ENCODE results near the gene NIPSNAP2. TPM values are rescaled to one million over a fixed set of nuclear protein-coding genes. Genes with fewer than 3 reads are reported as not detected.
"Not testable (repeated sequence)": the region's sequence is repeated elsewhere in the genome, so short reads cannot be mapped to it uniquely, and the experiment has no call there.

Gene NIPSNAP2
- total RNA-seq, 2 experiments from 2014 or later: 40.7 to 45.9 TPM

DNA sequence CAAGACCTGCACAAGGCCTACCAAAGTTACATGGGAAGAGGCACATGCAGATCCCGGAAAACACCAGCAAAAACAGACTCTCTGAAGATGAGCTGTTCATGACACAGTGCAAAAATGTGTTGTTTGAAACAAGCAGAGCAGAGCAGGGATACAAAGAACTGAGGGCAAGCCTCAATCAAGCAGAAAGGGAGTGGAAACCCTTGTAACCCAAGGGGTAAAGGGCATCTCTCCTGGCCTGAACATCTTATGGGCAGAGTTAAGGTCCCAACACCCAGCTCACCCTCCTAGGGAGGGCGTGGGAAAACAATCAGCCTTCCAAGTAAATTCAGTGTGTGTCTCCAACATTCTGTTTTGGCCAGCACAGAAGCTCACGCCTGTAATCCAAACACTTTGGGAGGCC is 76.3 kb downstream of the NIPSNAP2 start:
- TF ChIP-seq, protein P1, sequence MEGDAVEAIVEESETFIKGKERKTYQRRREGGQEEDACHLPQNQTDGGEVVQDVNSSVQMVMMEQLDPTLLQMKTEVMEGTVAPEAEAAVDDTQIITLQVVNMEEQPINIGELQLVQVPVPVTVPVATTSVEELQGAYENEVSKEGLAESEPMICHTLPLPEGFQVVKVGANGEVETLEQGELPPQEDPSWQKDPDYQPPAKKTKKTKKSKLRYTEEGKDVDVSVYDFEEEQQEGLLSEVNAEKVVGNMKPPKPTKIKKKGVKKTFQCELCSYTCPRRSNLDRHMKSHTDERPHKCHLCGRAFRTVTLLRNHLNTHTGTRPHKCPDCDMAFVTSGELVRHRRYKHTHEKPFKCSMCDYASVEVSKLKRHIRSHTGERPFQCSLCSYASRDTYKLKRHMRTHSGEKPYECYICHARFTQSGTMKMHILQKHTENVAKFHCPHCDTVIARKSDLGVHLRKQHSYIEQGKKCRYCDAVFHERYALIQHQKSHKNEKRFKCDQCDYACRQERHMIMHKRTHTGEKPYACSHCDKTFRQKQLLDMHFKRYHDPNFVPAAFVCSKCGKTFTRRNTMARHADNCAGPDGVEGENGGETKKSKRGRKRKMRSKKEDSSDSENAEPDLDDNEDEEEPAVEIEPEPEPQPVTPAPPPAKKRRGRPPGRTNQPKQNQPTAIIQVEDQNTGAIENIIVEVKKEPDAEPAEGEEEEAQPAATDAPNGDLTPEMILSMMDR (IDR thresholded peaks at IDR 0.05): no peak
- ChIA-PET POLR2A (no interaction called here), CTCF (no interaction called here)
- Histone ChIP-seq H3K4me1 (ENCODE audit: insufficient read depth, low read length) (no peaks in the 10 kb centered on the region), H3K27ac (ENCODE audit: low read depth in 1 of 2, low read length in 2 of 2) (no peak overlapping the region), H3K27me3 (ENCODE audit: control insufficient read depth in 1 of 2, insufficient read depth in 2 of 2, low read length in 2 of 2) (no peaks in the 10 kb centered on the region), H3K36me3 (ENCODE audit: insufficient read depth, low read length) (no peaks in the 10 kb centered on the region), H3K9me3 (ENCODE audit: control insufficient read depth in 1 of 2, insufficient read depth in 1 of 2, low read length in 2 of 2) (no peaks in the 10 kb centered on the region), H3K4me3 (ENCODE audit: low read length) (no peak overlapping the region)
- H3K4me1 Mint-ChIP-seq (ENCODE audit: low read depth): no peaks in the 10 kb centered on the region
- ATAC-seq (ENCODE audit: poor library complexity): no peak
- intact Hi-C loops (cut with DNase I, micrococcal nuclease): loop anchor here in 1 of 2 experiments (10.0 kb wide), 1 partner anchor 1286 kb away; the partner anchor contains the start of gene SEC61G
- no peaks in the 10 kb centered on the region for H3K36me3 Mint-ChIP-seq (ENCODE audit: low read depth)
- DNase-seq: no peak
- H3K4me3 Mint-ChIP-seq: no peak overlapping the region
- no peaks in the 10 kb centered on the region for H3K27me3 Mint-ChIP-seq
- H3K27ac Mint-ChIP-seq: no peak overlapping the region
- H3K9me3 Mint-ChIP-seq: no peaks in the 10 kb centered on the region

DNA sequence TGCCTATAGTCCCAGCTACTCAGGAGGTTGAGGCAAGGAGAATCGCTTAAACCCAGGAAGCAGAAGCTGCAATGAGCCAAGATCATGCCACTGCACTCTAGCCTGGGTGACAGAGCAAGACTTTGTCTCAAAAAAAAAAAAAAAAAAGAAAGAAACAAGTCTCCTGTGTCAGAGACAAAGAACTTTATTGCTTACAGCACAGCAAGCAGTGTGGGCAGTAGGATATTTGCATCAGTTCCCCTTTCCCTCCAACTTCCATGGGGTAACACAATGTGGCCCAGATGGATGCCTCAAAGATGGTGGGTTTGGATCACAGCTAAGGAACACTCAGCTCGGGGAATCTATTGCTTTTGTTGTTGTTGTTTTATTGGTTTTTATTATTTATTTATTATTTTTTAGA is 81.4 kb downstream of the NIPSNAP2 start:
- H3K27me3 ChIP-seq (ENCODE audit: control insufficient read depth in 1 of 2, insufficient read depth in 2 of 2, low read length in 2 of 2); H3K4me1 ChIP-seq (ENCODE audit: insufficient read depth, low read length); H3K27ac ChIP-seq (ENCODE audit: low read depth in 1 of 2, low read length in 2 of 2); H3K36me3 Mint-ChIP-seq (ENCODE audit: low read depth); H3K4me3 ChIP-seq (ENCODE audit: low read length); H3K9me3 ChIP-seq (ENCODE audit: control insufficient read depth in 1 of 2, insufficient read depth in 1 of 2, low read length in 2 of 2); ATAC-seq (ENCODE audit: poor library complexity); H3K4me3 Mint-ChIP-seq; DNase-seq; CTCF ChIA-PET; H3K27ac Mint-ChIP-seq; H3K27me3 Mint-ChIP-seq; H3K36me3 ChIP-seq (ENCODE audit: insufficient read depth, low read length); H3K9me3 Mint-ChIP-seq; POLR2A ChIA-PET: not testable (repeated sequence)
- H3K4me1 Mint-ChIP-seq (ENCODE audit: low read depth): peaks cover 22% of the 10 kb centered on the region
- intact Hi-C loops (cut with DNase I, micrococcal nuclease): loop anchor here in 1 of 2 experiments (10.0 kb wide), 1 partner anchor 1291 kb away; the partner anchor contains the start of gene SEC61G

DNA sequence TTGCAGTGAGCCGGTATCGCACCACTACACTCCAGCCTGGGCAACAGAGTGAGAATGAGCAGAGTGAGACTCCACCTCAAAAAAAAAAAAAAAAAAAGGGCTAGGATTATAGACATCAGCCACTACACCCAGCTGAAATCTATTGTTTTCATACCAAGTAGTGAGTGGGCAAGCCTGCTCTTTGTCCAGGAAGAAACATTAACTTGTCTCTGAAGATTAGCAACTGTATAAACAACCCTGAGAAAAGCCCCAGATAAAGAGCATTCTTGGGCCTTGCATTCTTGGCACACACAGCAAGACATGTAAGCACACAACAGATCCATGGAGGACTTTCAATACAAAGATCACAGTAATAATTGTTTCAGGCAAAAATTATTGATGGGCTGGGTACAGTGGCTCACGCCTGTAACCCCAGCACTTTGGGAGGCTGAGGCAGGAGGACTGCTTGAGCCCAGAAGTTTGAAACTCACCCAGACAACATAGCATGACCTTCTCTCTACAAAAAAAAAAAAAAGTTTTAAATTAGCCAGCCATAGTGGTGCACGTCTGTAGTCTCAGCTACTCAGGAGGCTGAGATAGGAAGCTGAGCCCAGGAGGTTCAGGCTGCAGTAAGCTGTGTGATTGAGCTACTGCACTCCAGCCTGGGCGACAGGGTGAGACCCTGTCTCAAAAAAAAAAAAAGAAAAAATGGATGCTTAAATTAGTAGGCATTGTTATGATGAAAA is 82.5 kb downstream of the NIPSNAP2 start:
- TF ChIP-seq, protein P1 (IDR thresholded peaks at IDR 0.05): no peak
- Histone ChIP-seq H3K36me3 (ENCODE audit: insufficient read depth, low read length) (no peaks in the 10 kb centered on the region), H3K4me1 (ENCODE audit: insufficient read depth, low read length) (peaks cover 11% of the 10 kb centered on the region), H3K27me3 (ENCODE audit: control insufficient read depth in 1 of 2, insufficient read depth in 2 of 2, low read length in 2 of 2) (no peaks in the 10 kb centered on the region), H3K27ac (ENCODE audit: low read depth in 1 of 2, low read length in 2 of 2) (no peak overlapping the region), H3K4me3 (ENCODE audit: low read length) (no peak overlapping the region), H3K9me3 (ENCODE audit: control insufficient read depth in 1 of 2, insufficient read depth in 1 of 2, low read length in 2 of 2) (no peaks in the 10 kb centered on the region)
- Mint-ChIP-seq H3K27me3 (no peaks in the 10 kb centered on the region), H3K4me3 (no peak overlapping the region), H3K36me3 (ENCODE audit: low read depth) (no peaks in the 10 kb centered on the region), H3K4me1 (ENCODE audit: low read depth) (peaks cover 28% of the 10 kb centered on the region), H3K27ac (no peak overlapping the region), H3K9me3 (no peaks in the 10 kb centered on the region)
- ChIA-PET POLR2A (no interaction called here), CTCF (interaction anchor here (0.6 to 0.7 kb wide), 2 partner anchors 37 to 52 kb away, joined by 3 to 4 read pairs; no protein-coding TSS in a partner anchor)
- no peak for ATAC-seq (ENCODE audit: poor library complexity)
- intact Hi-C loops (cut with DNase I, micrococcal nuclease): loop anchor here in 1 of 2 experiments (10.0 kb wide), 1 partner anchor 1292 kb away; the partner anchor contains the start of gene SEC61G
- DNase-seq: no peak

DNA sequence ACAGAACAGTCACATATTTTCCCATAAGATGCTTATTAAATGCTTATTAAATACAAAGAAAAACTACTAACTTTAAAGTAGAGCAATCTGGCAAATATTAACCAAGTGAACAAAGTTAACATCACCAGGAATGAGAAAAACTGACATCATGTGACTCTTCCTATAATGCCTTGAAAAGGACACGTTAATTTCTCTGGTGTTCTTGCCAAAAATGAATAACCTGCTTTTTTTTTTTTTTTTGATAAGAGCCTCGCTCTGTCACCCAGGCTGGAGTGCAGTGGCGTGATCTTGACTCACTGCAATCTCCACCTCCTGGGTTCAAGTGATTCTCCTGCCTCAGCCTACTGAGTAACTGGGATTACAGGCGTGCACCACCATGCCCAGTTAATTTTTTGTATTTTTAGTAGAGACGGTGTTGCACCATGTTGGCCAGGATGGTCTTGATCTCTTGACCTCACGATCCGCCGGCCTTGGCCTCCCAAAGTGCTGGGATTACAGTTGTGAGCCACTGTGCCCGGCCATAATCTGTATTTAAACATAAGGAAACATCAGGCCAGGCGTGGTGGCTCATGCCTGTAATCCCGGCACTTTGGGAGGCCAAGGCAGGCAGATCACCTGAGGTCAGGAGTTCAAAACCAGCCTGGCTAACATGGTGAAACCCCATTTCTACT is 83.2 kb downstream of the NIPSNAP2 start:
- DNase-seq: not testable (repeated sequence)

More for the DNA sequence above, 83.2 kb downstream of the NIPSNAP2 start:
- H3K27me3 Mint-ChIP-seq; H3K27ac Mint-ChIP-seq; H3K27me3 ChIP-seq (ENCODE audit: control insufficient read depth in 1 of 2, insufficient read depth in 2 of 2, low read length in 2 of 2); H3K4me3 Mint-ChIP-seq; H3K36me3 Mint-ChIP-seq (ENCODE audit: low read depth); ATAC-seq (ENCODE audit: poor library complexity); H3K4me3 ChIP-seq (ENCODE audit: low read length); H3K9me3 ChIP-seq (ENCODE audit: control insufficient read depth in 1 of 2, insufficient read depth in 1 of 2, low read length in 2 of 2); H3K36me3 ChIP-seq (ENCODE audit: insufficient read depth, low read length); H3K27ac ChIP-seq (ENCODE audit: low read depth in 1 of 2, low read length in 2 of 2); H3K9me3 Mint-ChIP-seq; POLR2A ChIA-PET: not testable (repeated sequence)
- H3K4me1 ChIP-seq (ENCODE audit: insufficient read depth, low read length): peaks cover 18% of the 10 kb centered on the region
- H3K4me1 Mint-ChIP-seq (ENCODE audit: low read depth): peaks cover 34% of the 10 kb centered on the region
- intact Hi-C loops (cut with DNase I, micrococcal nuclease): loop anchor here in 1 of 2 experiments (10.0 kb wide), 1 partner anchor 1293 kb away; the partner anchor contains the start of gene SEC61G
- CTCF ChIA-PET: interaction anchor here (0.7 kb wide), 1 partner anchor 36 kb away, joined by 3 read pairs; no protein-coding TSS in a partner anchor
